ENCODE data around the gene RPL18.

The RPL18 gene

DNA sequence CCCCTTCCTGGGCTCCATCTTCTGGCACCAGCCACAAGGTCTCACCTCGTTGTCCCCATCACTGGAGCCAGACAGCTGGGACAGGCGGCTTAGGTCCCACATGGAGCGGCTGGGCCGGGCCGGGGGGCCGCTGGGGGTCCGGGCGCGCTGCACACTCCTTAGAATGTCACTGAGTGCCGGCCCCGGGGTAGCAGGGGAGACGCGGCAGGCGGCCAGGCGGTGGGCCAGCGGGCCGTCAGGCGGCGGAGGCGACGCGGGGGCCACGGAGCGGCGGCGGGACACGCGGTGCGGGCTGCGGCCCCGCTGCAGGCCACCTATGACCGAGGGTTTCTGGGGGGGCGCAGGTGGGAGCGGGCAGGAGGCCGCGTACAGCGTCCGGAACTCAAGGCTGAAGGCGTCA, 15.5 kb downstream of the RPL18 start:
- H3K27me3 ChIP-seq (ENCODE audit: control insufficient read depth in 2 of 2, insufficient read depth in 2 of 2, low read length in 2 of 2): no peaks in the 10 kb centered on the region
- no peaks in the 10 kb centered on the region for H3K9me3 ChIP-seq (ENCODE audit: control insufficient read depth in 2 of 2, low read length in 2 of 2)
- peaks cover 4 to 11% of the 10 kb centered on the region in 2 donors for H3K36me3 ChIP-seq (ENCODE audit: control insufficient read depth in 2 of 2, insufficient read depth in 2 of 2, low read length in 2 of 2)
- no peak overlapping the region for H3K4me3 ChIP-seq (ENCODE audit: low read length in 2 of 2)
- H3K9ac ChIP-seq (ENCODE audit: low read depth in 1 of 2, low read length in 2 of 2): peak overlapping the region in 1 of 2 donors; percentile 26
- peak overlapping the region in 1 of 2 donors; percentile 5 for H3K27ac ChIP-seq (ENCODE audit: low read depth in 2 of 2, low read length in 2 of 2)
- H3K4me1 ChIP-seq (ENCODE audit: control insufficient read depth in 2 of 2, insufficient read depth in 2 of 2, low read length in 2 of 2): peaks cover 8 to 11% of the 10 kb centered on the region in 2 donors

DNA sequence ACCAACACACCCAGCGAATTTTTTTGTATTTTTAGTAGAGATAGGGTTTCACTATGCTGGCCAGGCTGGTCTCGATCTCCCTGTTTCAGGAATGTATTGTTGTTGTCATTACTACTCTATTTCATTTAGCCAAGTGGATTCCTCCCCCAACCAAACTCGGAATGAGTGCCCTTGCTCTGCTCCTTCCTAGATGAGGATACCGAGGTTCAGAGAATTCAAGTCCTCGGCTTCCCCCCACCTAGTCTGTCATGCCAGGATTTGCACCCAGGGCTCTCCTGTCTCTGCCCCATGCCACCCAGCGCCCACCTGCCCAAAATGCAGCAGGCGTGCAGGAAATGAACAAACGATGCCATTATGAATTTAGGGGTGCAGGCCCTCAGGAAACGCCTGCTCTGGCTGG, 16.0 kb downstream of the RPL18 start:
- Histone ChIP-seq H3K9me3 (ENCODE audit: control insufficient read depth in 2 of 2, low read length in 2 of 2) (no peaks in the 10 kb centered on the region), H3K9ac (ENCODE audit: low read depth in 1 of 2, low read length in 2 of 2) (peak overlapping the region in 1 of 2 donors; percentile 26), H3K4me1 (ENCODE audit: control insufficient read depth in 2 of 2, insufficient read depth in 2 of 2, low read length in 2 of 2) (peaks cover 8 to 11% of the 10 kb centered on the region in 2 donors), H3K27me3 (ENCODE audit: control insufficient read depth in 2 of 2, insufficient read depth in 2 of 2, low read length in 2 of 2) (no peaks in the 10 kb centered on the region), H3K4me3 (ENCODE audit: low read length in 2 of 2) (no peak overlapping the region), H3K36me3 (ENCODE audit: control insufficient read depth in 2 of 2, insufficient read depth in 2 of 2, low read length in 2 of 2) (peaks cover 4 to 11% of the 10 kb centered on the region in 2 donors), H3K27ac (ENCODE audit: low read depth in 2 of 2, low read length in 2 of 2) (peak overlapping the region; percentile 5 to 29)

DNA sequence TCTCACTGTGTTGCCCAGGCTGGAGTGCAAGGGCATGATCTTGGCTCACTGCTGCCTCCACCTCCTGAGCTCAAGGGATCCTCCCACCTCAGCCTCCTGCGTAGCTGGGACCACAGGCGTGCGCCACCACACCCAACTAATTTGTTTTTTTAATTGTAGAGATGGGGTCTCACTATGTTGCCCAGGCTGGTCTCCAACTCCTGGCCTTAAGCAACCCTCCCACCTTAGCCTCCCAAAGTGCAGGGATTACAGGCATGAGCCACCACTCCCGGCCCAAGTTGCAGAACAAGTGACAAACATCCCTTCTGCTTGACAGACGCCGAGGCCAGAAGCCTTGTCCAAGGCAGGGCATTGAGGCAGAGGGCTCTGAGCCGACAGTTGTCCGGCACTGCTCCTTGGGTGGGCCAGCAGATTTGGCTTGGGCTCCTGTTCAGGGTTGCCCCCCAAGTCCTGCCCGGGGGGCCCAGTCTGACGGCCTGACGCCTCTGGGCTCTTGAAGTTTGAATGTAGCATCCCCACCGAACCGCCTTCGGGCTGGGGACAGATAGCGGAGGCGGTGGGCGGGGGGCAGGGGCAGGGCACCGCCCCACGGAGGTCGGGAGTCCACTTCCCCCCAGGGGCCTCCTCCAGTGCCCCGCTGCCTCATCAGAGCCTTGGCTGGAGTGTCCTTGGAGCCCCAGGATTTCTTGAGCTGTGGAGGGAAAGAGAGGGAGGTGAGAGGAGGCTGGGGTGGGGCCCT, 18.1 kb downstream of the RPL18 start:
- H3K36me3 ChIP-seq (ENCODE audit: control insufficient read depth in 2 of 2, insufficient read depth in 2 of 2, low read length in 2 of 2): peaks cover 2 to 4% of the 10 kb centered on the region in 2 donors

DNA sequence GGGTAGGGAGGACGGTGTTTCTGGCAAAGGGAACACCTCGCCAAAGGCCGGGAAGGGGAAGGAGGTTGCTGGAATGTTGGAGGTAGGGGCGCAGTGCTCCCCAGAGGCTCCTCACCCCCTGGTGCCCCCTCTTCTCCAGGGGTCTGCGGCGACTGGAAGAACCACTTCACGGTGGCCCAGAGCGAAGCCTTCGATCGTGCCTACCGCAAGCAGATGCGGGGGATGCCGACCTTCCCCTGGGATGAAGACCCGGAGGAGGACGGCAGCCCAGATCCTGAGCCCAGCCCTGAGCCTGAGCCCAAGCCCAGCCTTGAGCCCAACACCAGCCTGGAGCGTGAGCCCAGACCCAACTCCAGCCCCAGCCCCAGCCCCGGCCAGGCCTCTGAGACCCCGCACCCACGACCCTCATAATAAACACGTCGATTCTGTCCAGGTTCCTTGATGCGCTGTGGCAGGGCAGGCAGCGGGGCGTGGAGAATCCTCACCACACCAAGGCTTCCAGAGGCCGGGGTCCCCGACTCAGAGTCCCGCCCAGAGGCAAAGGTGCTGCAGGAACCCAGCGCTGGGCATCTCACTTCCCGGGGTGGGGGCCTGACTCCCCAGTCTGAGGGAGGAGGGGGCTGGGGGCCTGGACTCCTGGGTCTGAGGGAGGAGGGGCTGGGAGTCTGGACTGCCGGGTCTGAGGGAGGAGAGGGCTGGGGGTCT, 19.8 kb downstream of the RPL18 start:
- Histone ChIP-seq H3K4me3 (ENCODE audit: low read length in 2 of 2) (no peak overlapping the region), H3K27ac (ENCODE audit: low read depth in 2 of 2, low read length in 2 of 2) (no peak overlapping the region), H3K4me1 (ENCODE audit: control insufficient read depth in 2 of 2, insufficient read depth in 2 of 2, low read length in 2 of 2) (peaks cover 8 to 11% of the 10 kb centered on the region in 2 donors), H3K9me3 (ENCODE audit: control insufficient read depth in 2 of 2, low read length in 2 of 2) (no peaks in the 10 kb centered on the region), H3K27me3 (ENCODE audit: control insufficient read depth in 2 of 2, insufficient read depth in 2 of 2, low read length in 2 of 2) (no peaks in the 10 kb centered on the region), H3K9ac (ENCODE audit: low read depth in 1 of 2, low read length in 2 of 2) (no peak overlapping the region), H3K36me3 (ENCODE audit: control insufficient read depth in 2 of 2, insufficient read depth in 2 of 2, low read length in 2 of 2) (peaks cover 2 to 4% of the 10 kb centered on the region in 2 donors)

More for the DNA sequence above, 18.1 kb downstream of the RPL18 start:
- Histone ChIP-seq H3K9ac (ENCODE audit: low read depth in 1 of 2, low read length in 2 of 2) (no peak overlapping the region), H3K4me3 (ENCODE audit: low read length in 2 of 2) (no peak overlapping the region), H3K9me3 (ENCODE audit: control insufficient read depth in 2 of 2, low read length in 2 of 2) (no peaks in the 10 kb centered on the region), H3K27ac (ENCODE audit: low read depth in 2 of 2, low read length in 2 of 2) (no peak overlapping the region), H3K4me1 (ENCODE audit: control insufficient read depth in 2 of 2, insufficient read depth in 2 of 2, low read length in 2 of 2) (peaks cover 8 to 11% of the 10 kb centered on the region in 2 donors), H3K27me3 (ENCODE audit: control insufficient read depth in 2 of 2, insufficient read depth in 2 of 2, low read length in 2 of 2) (no peaks in the 10 kb centered on the region)

DNA sequence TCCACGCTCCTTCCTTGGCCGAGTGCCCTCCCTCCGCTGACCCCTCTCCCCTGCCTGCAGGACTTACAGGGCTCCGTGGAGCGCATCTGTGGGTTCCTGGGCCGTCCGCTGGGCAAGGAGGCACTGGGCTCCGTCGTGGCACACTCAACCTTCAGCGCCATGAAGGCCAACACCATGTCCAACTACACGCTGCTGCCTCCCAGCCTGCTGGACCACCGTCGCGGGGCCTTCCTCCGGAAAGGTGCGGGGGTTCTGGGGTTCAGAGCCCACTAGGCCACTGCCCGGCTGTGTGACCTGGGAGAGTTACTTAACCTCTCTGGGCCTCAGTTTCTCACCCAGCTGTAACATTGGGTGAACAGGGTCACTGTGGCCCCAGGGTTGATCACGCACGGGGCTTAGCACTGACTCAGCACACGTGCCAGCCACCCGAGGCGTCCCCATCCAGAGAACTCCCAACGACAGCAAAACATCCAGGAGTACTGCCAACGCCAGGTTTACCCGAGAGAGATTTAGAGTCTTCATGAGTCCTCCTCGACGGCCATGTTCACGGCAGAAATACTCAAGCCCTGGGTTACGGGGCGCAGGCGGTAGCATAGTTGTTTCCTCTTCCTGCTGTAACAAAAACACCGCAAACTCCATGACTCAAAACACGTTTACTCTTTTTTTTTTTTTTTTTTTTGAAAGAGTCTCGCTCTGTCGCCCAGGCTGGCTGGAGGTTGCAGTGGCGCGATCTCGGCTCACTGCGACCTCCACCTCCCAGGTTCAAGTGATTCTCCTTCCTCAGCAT, 22.1 kb downstream of the RPL18 start:
- no peak overlapping the region for H3K9ac ChIP-seq (ENCODE audit: low read depth in 1 of 2, low read length in 2 of 2)
- H3K4me1 ChIP-seq (ENCODE audit: control insufficient read depth in 2 of 2, insufficient read depth in 2 of 2, low read length in 2 of 2): no peaks in the 10 kb centered on the region
- no peaks in the 10 kb centered on the region for H3K27me3 ChIP-seq (ENCODE audit: control insufficient read depth in 2 of 2, insufficient read depth in 2 of 2, low read length in 2 of 2)
- H3K27ac ChIP-seq (ENCODE audit: low read depth in 2 of 2, low read length in 2 of 2): no peak overlapping the region
- H3K4me3 ChIP-seq (ENCODE audit: low read length in 2 of 2): no peak overlapping the region
- H3K9me3 ChIP-seq (ENCODE audit: control insufficient read depth in 2 of 2, low read length in 2 of 2): no peaks in the 10 kb centered on the region
- peaks cover 0 to 2% of the 10 kb centered on the region in 2 donors for H3K36me3 ChIP-seq (ENCODE audit: control insufficient read depth in 2 of 2, insufficient read depth in 2 of 2, low read length in 2 of 2)

DNA sequence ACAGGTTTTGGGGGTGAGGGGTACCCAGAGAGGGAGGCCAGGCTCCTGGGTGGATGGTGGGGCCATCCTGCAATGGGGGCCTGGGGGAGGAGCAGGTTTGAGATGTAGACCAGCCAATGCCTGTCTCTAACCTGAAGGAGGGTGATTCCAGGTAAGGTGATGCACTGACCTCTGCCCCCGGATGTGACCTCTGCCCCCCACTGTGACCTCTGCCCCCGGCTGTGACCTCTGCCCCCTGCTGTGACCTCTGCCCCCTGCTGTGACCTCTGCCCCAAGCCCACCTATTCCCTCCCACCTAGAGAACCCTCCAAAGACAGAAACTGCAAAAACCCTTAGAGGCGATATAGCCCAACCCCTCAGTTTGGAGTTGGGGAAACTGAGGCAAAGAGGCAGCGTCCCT, 22.7 kb downstream of the RPL18 start:
- H3K27me3 ChIP-seq (ENCODE audit: control insufficient read depth in 2 of 2, insufficient read depth in 2 of 2, low read length in 2 of 2): no peaks in the 10 kb centered on the region
- H3K36me3 ChIP-seq (ENCODE audit: control insufficient read depth in 2 of 2, insufficient read depth in 2 of 2, low read length in 2 of 2): peaks cover 0 to 2% of the 10 kb centered on the region in 2 donors
- no peak overlapping the region for H3K27ac ChIP-seq (ENCODE audit: low read depth in 2 of 2, low read length in 2 of 2)

DNA sequence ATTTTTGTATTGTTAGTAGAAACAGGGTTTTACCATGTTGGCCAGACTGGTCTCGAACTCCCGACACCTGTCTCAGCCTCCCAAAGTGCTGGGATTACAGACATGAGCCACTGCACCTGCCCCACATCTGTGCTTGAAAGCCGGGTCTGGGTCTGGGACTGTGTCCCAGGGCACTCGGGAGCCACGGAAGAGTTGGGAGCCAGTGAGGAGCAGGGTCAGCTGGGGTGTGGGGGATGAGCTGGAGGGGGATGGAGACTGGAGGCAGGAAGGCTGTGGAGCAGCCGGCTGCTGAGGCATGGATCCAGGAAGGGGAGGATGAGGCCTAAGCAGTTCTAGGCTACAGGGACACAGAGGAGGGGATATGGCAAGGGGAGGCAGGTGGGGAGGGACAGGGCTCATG, 23.1 kb downstream of the RPL18 start:
- Histone ChIP-seq H3K4me3 (ENCODE audit: low read length in 2 of 2) (no peak overlapping the region), H3K36me3 (ENCODE audit: control insufficient read depth in 2 of 2, insufficient read depth in 2 of 2, low read length in 2 of 2) (peaks cover 0 to under 1% of the 10 kb centered on the region in 2 donors), H3K9me3 (ENCODE audit: control insufficient read depth in 2 of 2, low read length in 2 of 2) (no peaks in the 10 kb centered on the region), H3K9ac (ENCODE audit: low read depth in 1 of 2, low read length in 2 of 2) (no peak overlapping the region), H3K27me3 (ENCODE audit: control insufficient read depth in 2 of 2, insufficient read depth in 2 of 2, low read length in 2 of 2) (no peaks in the 10 kb centered on the region), H3K4me1 (ENCODE audit: control insufficient read depth in 2 of 2, insufficient read depth in 2 of 2, low read length in 2 of 2) (no peaks in the 10 kb centered on the region), H3K27ac (ENCODE audit: low read depth in 2 of 2, low read length in 2 of 2) (no peak overlapping the region)

More for the DNA sequence above, 22.7 kb downstream of the RPL18 start:
- no peak overlapping the region for H3K9ac ChIP-seq (ENCODE audit: low read depth in 1 of 2, low read length in 2 of 2)
- no peaks in the 10 kb centered on the region for H3K9me3 ChIP-seq (ENCODE audit: control insufficient read depth in 2 of 2, low read length in 2 of 2)
- H3K4me1 ChIP-seq (ENCODE audit: control insufficient read depth in 2 of 2, insufficient read depth in 2 of 2, low read length in 2 of 2): no peaks in the 10 kb centered on the region
- H3K4me3 ChIP-seq (ENCODE audit: low read length in 2 of 2): no peak overlapping the region

DNA sequence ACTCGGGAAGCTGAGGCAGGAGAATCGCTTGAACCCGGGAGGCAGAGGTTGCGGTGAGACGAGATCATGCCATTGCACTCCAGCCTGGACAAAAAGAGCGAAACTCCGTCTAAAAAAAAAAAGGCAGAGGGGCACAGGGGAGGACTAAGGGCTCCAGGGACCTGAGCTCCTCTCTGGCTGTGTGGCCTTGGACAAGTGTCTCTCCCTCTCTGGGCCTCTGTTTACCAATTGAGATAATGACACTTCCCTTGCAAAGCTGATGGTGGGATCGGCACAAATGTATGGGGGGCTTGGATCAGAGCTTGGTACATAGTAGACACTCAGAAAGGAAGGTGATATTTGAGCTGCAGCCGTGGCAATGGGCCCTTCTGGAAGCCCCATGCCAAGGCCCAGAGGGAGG, 23.8 kb downstream of the RPL18 start:
- no peak overlapping the region for H3K4me3 ChIP-seq (ENCODE audit: low read length in 2 of 2)
- H3K9me3 ChIP-seq (ENCODE audit: control insufficient read depth in 2 of 2, low read length in 2 of 2): no peaks in the 10 kb centered on the region
- no peaks in the 10 kb centered on the region for H3K27me3 ChIP-seq (ENCODE audit: control insufficient read depth in 2 of 2, insufficient read depth in 2 of 2, low read length in 2 of 2)
- no peaks in the 10 kb centered on the region for H3K4me1 ChIP-seq (ENCODE audit: control insufficient read depth in 2 of 2, insufficient read depth in 2 of 2, low read length in 2 of 2)
- no peak overlapping the region for H3K9ac ChIP-seq (ENCODE audit: low read depth in 1 of 2, low read length in 2 of 2)
- no peak overlapping the region for H3K27ac ChIP-seq (ENCODE audit: low read depth in 2 of 2, low read length in 2 of 2)
- no peaks in the 10 kb centered on the region for H3K36me3 ChIP-seq (ENCODE audit: control insufficient read depth in 2 of 2, insufficient read depth in 2 of 2, low read length in 2 of 2)

DNA sequence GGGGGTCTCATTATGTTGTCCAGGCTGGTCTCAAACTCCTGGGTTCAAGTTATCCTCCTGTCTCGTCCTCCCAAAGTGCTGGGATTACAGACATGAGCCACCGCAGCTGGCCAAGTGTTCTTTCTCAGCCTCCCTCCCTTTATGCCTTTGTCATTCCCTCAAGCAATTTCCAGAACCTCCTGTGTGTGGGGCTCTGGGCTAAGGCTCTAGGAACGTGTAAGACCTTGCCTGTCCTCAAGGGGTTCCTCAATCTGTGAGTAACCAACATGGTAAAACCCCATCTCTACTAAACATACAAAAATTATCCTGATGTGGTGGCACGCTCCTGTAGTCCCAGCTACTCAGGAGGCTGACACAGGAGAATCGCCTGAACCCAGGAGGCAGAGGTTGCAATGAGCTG, 28.0 kb downstream of the RPL18 start:
- Histone ChIP-seq H3K27ac (ENCODE audit: low read depth in 2 of 2, low read length in 2 of 2) (no peak overlapping the region), H3K4me1 (ENCODE audit: control insufficient read depth in 2 of 2, insufficient read depth in 2 of 2, low read length in 2 of 2) (peaks cover 0 to 11% of the 10 kb centered on the region in 2 donors), H3K36me3 (ENCODE audit: control insufficient read depth in 2 of 2, insufficient read depth in 2 of 2, low read length in 2 of 2) (no peaks in the 10 kb centered on the region), H3K4me3 (ENCODE audit: low read length in 2 of 2) (no peak overlapping the region), H3K9me3 (ENCODE audit: control insufficient read depth in 2 of 2, low read length in 2 of 2) (no peaks in the 10 kb centered on the region), H3K27me3 (ENCODE audit: control insufficient read depth in 2 of 2, insufficient read depth in 2 of 2, low read length in 2 of 2) (no peaks in the 10 kb centered on the region), H3K9ac (ENCODE audit: low read depth in 1 of 2, low read length in 2 of 2) (no peak overlapping the region)

Measured in mucosa of rectum (tissue), 2 donors.